SKM-1 (cell line): ENCODE results near the gene TMED1.

Experiments
- DNase-seq: peaks from one replicate; lab custom pipeline; 2025; ENCODE audit not compliant: unreplicated experiment; lab: John Stamatoyannopoulos, UW

The TMED1 gene

GRCh38 chr19:10811391-10812111 is 24.5 kb downstream of the TMED1 start:
- DNase-seq: no peak

DNA sequence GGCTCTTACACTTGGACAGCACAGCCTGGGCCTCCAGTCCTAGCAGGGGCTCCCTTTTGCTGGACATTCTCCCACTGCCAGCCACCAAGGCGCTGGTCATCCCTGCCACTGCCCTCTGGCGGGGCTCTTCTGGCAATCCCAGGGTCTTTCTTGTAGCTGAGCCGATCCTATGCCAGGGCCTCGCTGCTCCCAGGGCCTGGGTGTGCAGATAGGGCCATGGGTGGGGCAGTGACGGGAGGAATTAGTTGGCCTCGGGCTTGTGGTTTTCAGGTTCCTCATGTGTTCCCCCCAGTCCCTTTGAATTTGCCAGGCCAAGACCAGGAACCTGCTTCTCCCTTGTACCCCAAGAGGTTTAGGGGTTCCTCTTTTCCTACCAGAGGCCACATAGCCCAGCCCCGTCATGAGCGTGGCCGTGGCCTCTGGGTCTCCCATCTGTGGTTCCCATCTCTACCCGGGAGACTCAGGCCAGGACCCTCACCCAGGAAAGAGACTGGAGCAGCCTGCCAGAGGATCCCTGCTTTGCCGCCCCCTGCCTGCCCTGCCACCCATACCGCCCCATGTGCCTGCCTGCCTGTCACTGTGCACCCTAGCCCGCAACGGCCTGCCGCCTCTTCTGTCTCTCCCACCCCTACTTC is 26.2 kb downstream of the TMED1 start:
- DNase-seq: no peak

DNA sequence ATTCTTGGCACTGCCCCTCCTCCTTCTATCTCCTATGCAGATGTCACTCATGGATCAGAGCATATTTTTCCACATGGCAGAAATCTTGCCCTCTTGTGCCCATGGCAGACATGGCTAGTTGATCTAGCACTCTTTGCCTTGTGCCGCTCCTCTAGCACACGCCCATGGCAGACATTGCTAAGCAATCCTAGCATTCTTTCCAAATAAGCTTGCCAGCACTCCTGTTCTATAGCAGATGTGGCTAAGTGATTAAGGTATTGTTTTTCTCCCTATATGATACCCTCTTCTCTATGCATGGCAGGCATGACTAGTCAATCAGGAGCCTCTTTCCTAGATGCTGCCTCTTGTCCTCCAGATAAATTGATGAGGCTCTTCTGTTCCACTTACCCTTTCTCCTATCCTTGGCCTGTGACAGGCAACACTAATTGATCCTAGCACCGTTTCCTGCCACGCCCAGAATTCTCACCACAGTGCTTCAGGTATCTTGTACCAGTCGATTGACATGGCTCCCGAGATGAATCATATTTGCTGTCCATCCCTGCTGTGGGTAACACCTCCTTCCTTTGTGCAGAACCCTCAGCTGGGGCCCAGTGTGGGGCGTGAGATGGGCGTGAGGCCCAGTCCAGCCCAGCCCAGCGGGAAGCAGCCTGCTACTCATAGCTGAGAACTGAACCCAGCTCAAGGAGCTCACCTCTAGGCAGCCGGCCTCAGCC is 26.9 kb downstream of the TMED1 start:
- no peak for DNase-seq

- no peak for DNase-seq
Observed at GRCh38 chr19:10805758-10806247, 30.2 kb downstream of the TMED1 start.

DNA sequence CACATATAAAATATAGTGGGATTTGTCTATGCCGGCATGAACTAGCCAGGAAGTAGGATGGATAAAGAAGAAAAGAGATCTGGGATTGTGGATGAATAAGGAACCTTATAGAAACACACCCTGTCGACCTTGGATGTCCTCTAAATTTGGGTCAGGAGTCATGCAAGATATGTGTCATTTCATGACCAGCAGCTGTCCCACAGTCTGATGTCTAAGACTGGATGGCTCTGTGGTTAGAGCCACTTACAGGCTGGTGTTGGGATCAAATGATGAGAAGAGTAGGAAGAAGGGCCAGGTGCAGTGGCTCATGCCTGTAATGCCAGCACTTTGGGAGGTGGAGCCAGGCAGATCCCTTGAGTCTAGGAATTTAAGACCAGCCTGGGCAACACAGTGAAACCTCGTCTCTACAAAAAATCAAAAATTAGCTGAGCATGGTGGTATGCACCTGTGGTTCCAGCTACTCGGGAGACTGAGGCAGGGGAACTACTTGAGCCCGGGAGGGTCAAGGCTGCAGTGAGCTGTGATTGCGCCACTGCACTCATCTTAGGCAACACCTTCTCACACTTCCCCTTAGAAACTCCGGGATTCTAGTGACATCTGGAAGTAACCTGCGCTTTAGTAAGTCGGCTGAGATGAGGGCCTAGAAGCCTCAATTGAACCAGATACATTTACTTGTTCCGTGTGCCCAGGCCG is 30.8 kb downstream of the TMED1 start:
- peak; percentile 88 for DNase-seq

DNA sequence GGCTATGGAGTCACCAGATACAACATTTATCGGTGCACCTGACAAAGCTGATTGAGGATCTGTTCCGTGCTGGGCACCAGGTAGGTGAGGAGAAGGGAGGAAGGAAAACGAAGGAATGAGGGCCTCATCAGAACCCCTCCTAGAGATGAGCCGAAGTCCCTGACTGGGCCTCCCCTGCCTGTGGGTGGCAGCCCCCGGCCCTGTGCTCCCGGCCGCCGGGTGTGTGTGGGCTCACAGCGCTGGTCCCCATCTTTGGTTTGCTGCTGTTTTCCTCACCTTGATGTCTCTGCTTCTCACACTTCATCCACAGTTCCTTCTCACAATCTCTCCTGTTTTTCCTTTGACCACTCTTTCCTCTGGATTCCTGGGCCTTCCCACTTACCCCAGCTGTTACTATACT is 32.8 kb downstream of the TMED1 start:
- DNase-seq: no peak

GRCh38 chr19:10802479-10802878 is 33.5 kb downstream of the TMED1 start:
- no peak for DNase-seq

- DNase-seq: no peak
Observed at GRCh38 chr19:10800488-10800887, 35.5 kb downstream of the TMED1 start.

- no peak for DNase-seq
Observed at GRCh38 chr19:10797541-10798256, 38.3 kb downstream of the TMED1 start.

DNA sequence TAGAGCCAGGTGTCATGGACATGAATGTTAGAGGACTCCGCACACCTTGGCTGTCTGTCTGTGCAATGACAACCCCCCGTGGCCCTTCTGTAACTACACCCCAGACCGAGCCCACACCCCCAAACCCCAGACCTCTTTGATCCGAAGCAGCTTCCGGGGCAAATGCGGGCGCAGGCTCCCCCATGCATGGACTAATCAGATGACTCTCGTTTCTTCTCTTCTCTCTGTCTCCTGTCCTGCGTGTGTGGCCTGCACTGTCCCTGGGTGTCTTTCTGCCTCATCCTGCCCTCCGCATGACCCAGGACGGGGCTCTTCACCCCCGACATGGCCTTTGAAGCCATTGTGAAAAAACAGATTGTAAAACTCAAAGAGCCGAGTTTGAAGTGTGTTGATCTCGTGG is 38.9 kb downstream of the TMED1 start:
- DNase-seq: no peak

DNA sequence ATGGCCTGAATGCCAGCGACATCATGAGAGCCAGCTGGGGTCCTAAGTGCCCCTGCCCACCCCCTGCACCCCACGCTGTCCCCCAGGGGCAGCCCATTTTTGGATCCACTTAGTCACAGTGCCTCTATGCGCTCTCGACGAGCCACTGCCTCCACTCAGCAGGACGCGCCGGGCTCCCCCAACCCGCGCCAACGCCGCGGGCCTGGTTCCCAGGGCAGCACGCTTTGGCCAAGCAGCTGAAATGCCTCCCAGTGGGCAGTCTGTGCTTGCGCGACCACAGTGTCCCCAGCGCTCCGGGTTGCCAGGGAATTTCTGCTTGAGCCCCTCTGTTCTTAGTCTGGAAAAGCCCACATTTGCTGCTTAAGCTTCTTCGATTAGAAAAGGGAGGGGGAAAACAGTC is 39.4 kb downstream of the TMED1 start:
- DNase-seq: no peak

DNA sequence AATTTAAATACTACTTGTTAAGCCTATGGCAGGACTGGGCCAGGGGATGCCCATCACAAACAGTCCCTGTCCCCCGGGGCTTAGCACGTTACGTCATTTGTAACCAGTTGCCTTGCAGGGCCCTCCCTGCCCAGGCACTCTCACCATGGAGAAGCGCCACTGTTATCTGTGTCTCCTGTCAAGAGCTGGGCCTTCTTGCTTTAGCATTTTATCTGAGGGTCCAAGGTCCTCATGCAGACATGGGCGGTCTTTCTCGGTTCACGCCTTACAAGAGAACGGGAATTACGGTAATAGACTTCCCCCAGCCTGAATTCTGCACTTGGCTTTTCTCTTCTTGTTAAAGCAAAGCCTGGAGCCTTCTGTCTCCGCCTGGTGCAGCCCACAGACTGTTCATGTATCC is 46.1 kb downstream of the TMED1 start:
- DNase-seq: no peak

DNA sequence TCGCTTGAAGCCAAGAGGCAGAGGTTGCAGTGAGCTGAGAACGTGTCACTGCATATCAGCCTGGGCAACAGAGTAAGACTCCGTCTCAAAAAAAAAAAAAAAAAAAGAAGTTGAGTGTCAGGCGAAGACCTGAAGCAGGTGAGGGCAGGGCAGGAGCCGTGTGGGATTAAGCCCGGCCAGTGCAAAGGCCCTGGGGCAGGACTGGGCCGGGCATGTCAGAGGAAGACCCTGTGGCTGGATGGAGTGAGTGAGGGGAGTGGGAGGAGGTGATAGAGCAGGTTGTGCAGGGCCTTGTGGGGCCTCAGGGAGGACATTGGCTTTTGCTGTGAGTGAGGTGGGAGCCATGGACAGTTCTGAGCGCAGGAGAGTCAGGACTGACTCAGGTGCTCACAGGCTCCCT is 47.9 kb downstream of the TMED1 start:
- no peak for DNase-seq

DNA sequence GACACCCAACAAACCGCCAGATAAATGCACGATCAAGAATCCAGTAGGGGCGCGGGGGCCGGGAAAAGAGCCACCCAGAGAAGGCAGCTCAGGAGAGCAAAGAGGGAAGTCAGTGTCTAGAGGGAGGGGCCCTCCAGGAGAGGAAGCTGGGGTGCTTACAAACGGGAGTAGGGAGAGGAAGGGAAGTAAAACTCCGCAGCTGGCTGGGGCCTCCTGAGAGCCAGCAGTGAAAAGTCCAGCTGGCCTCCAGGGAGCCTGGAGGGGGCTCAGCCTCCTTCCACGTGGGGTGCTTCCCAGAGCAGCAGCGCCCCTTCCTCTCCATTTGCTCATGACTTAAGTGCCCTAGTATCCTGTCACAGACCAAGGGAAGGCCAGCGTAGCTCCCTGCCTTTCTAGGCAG is 51.8 kb downstream of the TMED1 start:
- peak; percentile 80 for DNase-seq

DNA sequence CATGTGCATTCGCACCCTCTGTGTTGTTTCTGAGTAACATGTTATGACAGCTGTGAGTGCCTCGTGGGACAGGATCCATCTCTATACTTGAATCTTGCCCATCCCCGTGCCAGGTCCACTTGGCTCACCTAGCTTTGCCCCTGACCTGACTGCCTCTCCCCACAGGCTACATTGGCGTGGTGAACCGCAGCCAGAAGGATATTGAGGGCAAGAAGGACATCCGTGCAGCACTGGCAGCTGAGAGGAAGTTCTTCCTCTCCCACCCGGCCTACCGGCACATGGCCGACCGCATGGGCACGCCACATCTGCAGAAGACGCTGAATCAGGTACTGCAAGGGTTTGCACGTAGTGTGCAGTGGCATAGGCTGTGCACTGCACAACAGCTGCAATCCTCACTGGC is 53.2 kb downstream of the TMED1 start:
- DNase-seq: no peak
